Activated CD4-positive, alpha-beta T cell treated with anti-CD3 and anti-CD28 coated beads for 36 hours (primary cell): ENCODE data around the gene GNAS-AS1. TPM values are rescaled to one million over a fixed set of nuclear protein-coding genes. Genes with fewer than 3 reads are reported as not detected.

ENCODE experiments used
- ATAC-seq: fragments of 200-7000 bp; cut with Tn5 transposase; one replicate; pipeline ENCODE4 v1.10.0; 2021; ENCODE audit warnings: mild to moderate bottlenecking, moderate library complexity
- CTCF ChIA-PET: fragments of 350-600 bp; sonication (Branson Sonifier 250); formaldehyde crosslinking; loops from one replicate; lab custom pipeline; 2021; ENCODE audit warnings: antibody characterized with exemption; lab: Charles Lee
- POLR2A ChIA-PET: fragments of 350-600 bp; sonication (Branson Sonifier 250); formaldehyde crosslinking; loops from one replicate; lab custom pipeline; 2021; ENCODE audit warnings: antibody characterized with exemption, inconsistent platforms; lab: Charles Lee
- DNase-seq: peaks from one replicate; pipeline ENCODE4 v3.0.0-alpha.2; 2020
- H3K27ac Mint-ChIP-seq: one replicate; pipeline ENCODE4 v1.8.0; 2021; ENCODE audit warnings: mixed read lengths
- H3K27me3 Mint-ChIP-seq: one replicate; pipeline ENCODE4 v1.8.0; 2021; ENCODE audit warnings: mixed read lengths
- H3K36me3 Mint-ChIP-seq: one replicate; pipeline ENCODE4 v1.8.0; 2021; ENCODE audit warnings: low read depth, mixed read lengths
- H3K4me1 Mint-ChIP-seq: one replicate; pipeline ENCODE4 v1.8.0; 2021; ENCODE audit warnings: mixed read lengths
- H3K4me3 Mint-ChIP-seq: one replicate; pipeline ENCODE4 v1.8.0; 2021; ENCODE audit warnings: mild to moderate bottlenecking, moderate library complexity, mixed read lengths
- H3K9me3 Mint-ChIP-seq: one replicate; pipeline ENCODE4 v1.8.0; 2021; ENCODE audit warnings: low read depth, mixed read lengths
- intact Hi-C, 2 experiments: fragments of 100-400 bp; cut with DNase I in 1 of 2; cut with micrococcal nuclease in 1 of 2; formaldehyde crosslinking; loops; one replicate each; pipeline versions ENCODE4 v1.14.2 to v1.15.1; 2022 to 2024; cut with DNase I, micrococcal nuclease
- total RNA-seq, 2 experiments: library from RNA; stranded (reverse); gene quantifications; one replicate each; pipeline ENCODE4 v1.2.3, GENCODE V29; 2021

GNAS-AS1 gene
- total RNA-seq, 2 experiments from 2014 or later = 1.1 to 1.9 TPM

- Mint-ChIP-seq H3K27me3 (no peaks in the 10 kb centered on the region), H3K4me1 (peaks cover 46% of the 10 kb centered on the region), H3K4me3 (peak overlapping the region; percentile 90), H3K9me3 (no peaks in the 10 kb centered on the region), H3K27ac (peak overlapping the region; percentile 97), H3K36me3 (peaks cover 43% of the 10 kb centered on the region)
- POLR2A ChIA-PET = no interaction called here
- CTCF ChIA-PET = no interaction called here
- DNase-seq (no peak), ATAC-seq (no peak)
- intact Hi-C loops = loop anchor here (1.0 to 10.0 kb wide), 16 partner anchors 14 to 1501 kb away; partner anchors contain the start of genes NELFCD (in 2 of the 2), RBM38 (in 2 of the 2), ATP5F1E (in 1 of the 2) and FAM217B (in 1 of the 2)
Measured at GRCh38 chr20:58892932-58893224, 42.2 kb upstream of the GNAS-AS1 start.

- Mint-ChIP-seq H3K27ac (peak overlapping the region; percentile 97), H3K4me3 (peak overlapping the region; percentile 90), H3K36me3 (peaks cover 38% of the 10 kb centered on the region), H3K4me1 (peaks cover 47% of the 10 kb centered on the region), H3K9me3 (no peaks in the 10 kb centered on the region), H3K27me3 (no peaks in the 10 kb centered on the region)
- ChIA-PET POLR2A (no interaction called here), CTCF (no interaction called here)
- intact Hi-C loops = loop anchor here (1.0 to 10.0 kb wide), 15 partner anchors 88 to 1500 kb away; partner anchors contain the start of genes NELFCD (in 2 of the 2), RBM38 (in 2 of the 2), ATP5F1E (in 1 of the 2) and FAM217B (in 1 of the 2)
- ATAC-seq (peak; percentile 31), DNase-seq (peak; percentile 92)
Measured at GRCh38 chr20:58892141-58892931, 41.6 kb upstream of the GNAS-AS1 start.

- no peak for ATAC-seq
Measured at GRCh38 chr20:58891718-58892140, 41.0 kb upstream of the GNAS-AS1 start.

GRCh38 chr20:58891086-58891717 lies 40.5 kb upstream of the GNAS-AS1 start:
- Mint-ChIP-seq H3K27me3 (no peaks in the 10 kb centered on the region), H3K9me3 (no peaks in the 10 kb centered on the region), H3K27ac (no peak overlapping the region), H3K4me1 (peaks cover 48% of the 10 kb centered on the region), H3K36me3 (peaks cover 27% of the 10 kb centered on the region), H3K4me3 (peak overlapping the region; percentile 90)
- ChIA-PET POLR2A (no interaction called here), CTCF (no interaction called here)
- peak; percentile 15 for ATAC-seq
- peak; percentile 87 for DNase-seq
- intact Hi-C loops = loop anchor here (1.0 to 10.0 kb wide), 10 partner anchors 142 to 1499 kb away; partner anchors contain the start of genes RBM38 (in 2 of the 2), ATP5F1E (in 1 of the 2), FAM217B (in 1 of the 2) and PPP1R3D (in 1 of the 2)

More at GRCh38 chr20:58891718-58892140, 41.0 kb upstream of the GNAS-AS1 start:
- Mint-ChIP-seq H3K4me3 (peak overlapping the region; percentile 90), H3K27me3 (no peaks in the 10 kb centered on the region), H3K4me1 (peaks cover 48% of the 10 kb centered on the region), H3K36me3 (peaks cover 32% of the 10 kb centered on the region), H3K9me3 (no peaks in the 10 kb centered on the region), H3K27ac (peak overlapping the region; percentile 97)
- POLR2A ChIA-PET = no interaction called here
- CTCF ChIA-PET = no interaction called here
- intact Hi-C loops = loop anchor here (1.0 to 10.0 kb wide), 18 partner anchors 89 to 1499 kb away; partner anchors contain the start of genes ATP5F1E (in 2 of the 2), NELFCD (in 2 of the 2), RBM38 (in 2 of the 2) and FAM217B (in 1 of the 2)
- DNase-seq = peak; percentile 60

GRCh38 chr20:58890518-58891085 lies 39.9 kb upstream of the GNAS-AS1 start:
- ChIA-PET POLR2A (interaction anchor here (1.1 kb wide), 1 partner anchor 142 kb away, joined by 5 read pairs; no protein-coding TSS in a partner anchor), CTCF (no interaction called here)
- Mint-ChIP-seq H3K36me3 (peaks cover 21% of the 10 kb centered on the region), H3K4me3 (peak overlapping the region; percentile 88), H3K27me3 (no peaks in the 10 kb centered on the region), H3K4me1 (peaks cover 48% of the 10 kb centered on the region), H3K27ac (peak overlapping the region; percentile 97), H3K9me3 (peaks cover 2% of the 10 kb centered on the region)
- ATAC-seq = peak; percentile 11
- intact Hi-C loops = loop anchor here (1.0 to 10.0 kb wide), 10 partner anchors 142 to 1498 kb away; partner anchors contain the start of genes RBM38 (in 2 of the 2), ATP5F1E (in 1 of the 2), FAM217B (in 1 of the 2) and PPP1R3D (in 1 of the 2)
- peak; percentile 75 for DNase-seq

GRCh38 chr20:58889798-58890517 lies 39.3 kb upstream of the GNAS-AS1 start:
- Mint-ChIP-seq H3K4me3 (peak overlapping the region; percentile 88), H3K36me3 (peaks cover 15% of the 10 kb centered on the region), H3K27ac (peak overlapping the region; percentile 86), H3K9me3 (peaks cover 2% of the 10 kb centered on the region), H3K4me1 (peaks cover 41% of the 10 kb centered on the region), H3K27me3 (no peaks in the 10 kb centered on the region)
- DNase-seq = peak; percentile 21
- CTCF ChIA-PET = no interaction called here
- peak; percentile 0 for ATAC-seq
- POLR2A ChIA-PET = interaction anchor here (1.1 to 1.7 kb wide), 2 partner anchors 143 to 501 kb away, joined by 4 to 5 read pairs; partner anchors contain the start of gene VAPB
- intact Hi-C loops = loop anchor here (1.0 to 10.0 kb wide), 12 partner anchors 38 to 1498 kb away; partner anchors contain the start of genes RBM38 (in 2 of the 2), ATP5F1E (in 1 of the 2), FAM217B (in 1 of the 2) and GNAS (in 1 of the 2)

- Mint-ChIP-seq H3K27ac (peak overlapping the region; percentile 74), H3K9me3 (peaks cover 2% of the 10 kb centered on the region), H3K4me1 (peaks cover 35% of the 10 kb centered on the region), H3K4me3 (peak overlapping the region; percentile 88), H3K27me3 (no peaks in the 10 kb centered on the region), H3K36me3 (peaks cover 10% of the 10 kb centered on the region)
- ChIA-PET POLR2A (interaction anchor here (1.0 to 1.7 kb wide), 5 partner anchors 143 to 501 kb away, joined by 3 to 6 read pairs (median 5); partner anchors contain the start of genes STX16 and VAPB), CTCF (no interaction called here)
- intact Hi-C loops = loop anchor here (1.0 to 2.0 kb wide), 3 partner anchors 37 to 1191 kb away; partner anchors contain the start of genes GNAS (in 1 of the 2) and STX16 (in 1 of the 2)
- DNase-seq (no peak), ATAC-seq (no peak)
Measured at GRCh38 chr20:58889334-58889760, 38.6 kb upstream of the GNAS-AS1 start.

- peaks cover 2% of the 10 kb centered on the region for H3K9me3 Mint-ChIP-seq
- peaks cover 29% of the 10 kb centered on the region for H3K4me1 Mint-ChIP-seq
- ATAC-seq (peak; percentile 58), DNase-seq (peak; percentile 91)
- ChIA-PET POLR2A (interaction anchor here (0.6 to 1.7 kb wide), 6 partner anchors 143 to 500 kb away, joined by 3 to 6 read pairs (median 4); partner anchors contain the start of genes ATP5F1E, STX16 and VAPB), CTCF (no interaction called here)
- intact Hi-C loops = loop anchor here (1.0 to 2.0 kb wide), 3 partner anchors 36 to 1190 kb away; partner anchors contain the start of genes GNAS (in 1 of the 2) and STX16 (in 1 of the 2)
- H3K4me3 Mint-ChIP-seq = peak overlapping the region; percentile 88
- peaks cover 10% of the 10 kb centered on the region for H3K36me3 Mint-ChIP-seq
- no peaks in the 10 kb centered on the region for H3K27me3 Mint-ChIP-seq
- H3K27ac Mint-ChIP-seq = peak overlapping the region; percentile 47
Measured at GRCh38 chr20:58888521-58889333, 38.0 kb upstream of the GNAS-AS1 start.

GRCh38 chr20:58888103-58888502 lies 37.4 kb upstream of the GNAS-AS1 start:
- CTCF ChIA-PET = interaction anchor here (0.7 kb wide), 1 partner anchor 516 kb away, joined by 3 read pairs; no protein-coding TSS in a partner anchor
- H3K4me3 Mint-ChIP-seq = peak overlapping the region; percentile 80
- intact Hi-C loops = loop anchor here (2.0 kb wide), 2 partner anchors 237 to 1189 kb away; partner anchors contain the start of gene STX16 (in 1 of the 2)

More at GRCh38 chr20:58888103-58888502, 37.4 kb upstream of the GNAS-AS1 start:
- DNase-seq (no peak), ATAC-seq (no peak)
- POLR2A ChIA-PET = no interaction called here
- Mint-ChIP-seq H3K36me3 (peaks cover 6% of the 10 kb centered on the region), H3K4me1 (peaks cover 24% of the 10 kb centered on the region), H3K9me3 (peaks cover 2% of the 10 kb centered on the region), H3K27me3 (no peaks in the 10 kb centered on the region), H3K27ac (peak overlapping the region; percentile 85)
